Measurements from ENCODE around the gene JAZF1. TPM values are rescaled to one million over a fixed set of nuclear protein-coding genes. Genes with fewer than 3 reads are reported as not detected.

JAZF1 gene
- total and polyA plus RNA-seq, 2 of the 8 experiments (the other 6 are each of a cell fraction or from before 2014, with no cell fraction given), result 2.6 to 21.8 TPM

GRCh38 chr7:27955011-27955410, 225.6 kb downstream of the JAZF1 start:
- WGBS, 2 experiments (ENCODE audit: extremely low coverage in 1 of 2, insufficient coverage in 1 of 2, insufficient read length in 1 of 2, insufficient replicate concordance in 2 of 2, low coverage in 1 of 2, low lambda C conversion rate in 2 of 2, missing lambda C conversion rate in 1 of 2), result 93% methylated on average over 3 of the region's 3 CpGs; no CpG with 5 or more reads in 1 of the 2 experiments
- no peak for TF ChIP-seq POU5F1 (IDR thresholded peaks at IDR 0.05; ENCODE audit: low read depth, low read length)
- TF ChIP-seq FOSL1 (IDR thresholded peaks at IDR 0.05; ENCODE audit: insufficient read depth, low read depth, low read length), result no peak
- TF ChIP-seq SRF (IDR thresholded peaks at IDR 0.05; ENCODE audit: low read depth, low read length), result no peak

More at GRCh38 chr7:27955011-27955410, 225.6 kb downstream of the JAZF1 start:
- no peak overlapping the region for H2AK5ac ChIP-seq (ENCODE audit: low read depth, low read length)
- FAIRE-seq (no peak), DNase-seq (ENCODE audit: low read depth in 1 of 2, low spot score in 2 of 2) (no peak)
- H3K18ac ChIP-seq (ENCODE audit: extremely low read depth, low read length), result no peak overlapping the region
- H2BK15ac ChIP-seq (ENCODE audit: low read length), result no peak overlapping the region
- H3K14ac ChIP-seq (ENCODE audit: insufficient read length), result no peak overlapping the region
- no peak overlapping the region for H2AFZ ChIP-seq (ENCODE audit: low read length)
- H3K23me2 ChIP-seq (ENCODE audit: low read depth, low read length), result no peaks in the 10 kb centered on the region
- no peak overlapping the region for H2BK5ac ChIP-seq (ENCODE audit: low read depth, low read length)
- CTCF ChIA-PET (ENCODE audit: partially characterized antibody), result interaction anchor here (1.0 kb wide), 2 partner anchors 65 to 745 kb away, joined by 3 read pairs; no protein-coding TSS in a partner anchor
- POLR2A ChIA-PET (ENCODE audit: partially characterized antibody), result no interaction called here
- no peaks in the 10 kb centered on the region for H3K4me1 ChIP-seq (replicated peaks in 1 of 4; ENCODE audit: control insufficient read depth in 3 of 4, insufficient read depth in 4 of 4, low read length in 3 of 4)
- no peak overlapping the region for H4K91ac ChIP-seq (replicated peaks; ENCODE audit: insufficient read length, low read length)
- H3K9me3 ChIP-seq (ENCODE audit: insufficient read depth in 2 of 2, low read depth in 1 of 2, low read length in 1 of 2), result no peaks in the 10 kb centered on the region
- H3K56ac ChIP-seq (replicated peaks; ENCODE audit: insufficient read length, low read depth, low read length), result no peak overlapping the region
- H3K27ac ChIP-seq (ENCODE audit: low read depth, low read length), result no peak overlapping the region
- H3K79me2 ChIP-seq (ENCODE audit: control insufficient read depth in 1 of 2, insufficient read depth in 2 of 2, low read length in 2 of 2), result no peaks in the 10 kb centered on the region
- H2BK120ac ChIP-seq (replicated peaks; ENCODE audit: low read depth, low read length), result no peak overlapping the region
- no peaks in the 10 kb centered on the region for H3K27me3 ChIP-seq (replicated peaks in 1 of 4; ENCODE audit: control insufficient read depth in 3 of 4, extremely low read depth in 1 of 4, insufficient read depth in 3 of 4, low read length in 3 of 4)
- no peak overlapping the region for H3K4ac ChIP-seq (replicated peaks; ENCODE audit: insufficient read length, low read depth, low read length)
- no peaks in the 10 kb centered on the region for H3K36me3 ChIP-seq (ENCODE audit: control insufficient read depth in 2 of 4, insufficient read depth in 4 of 4, low read length in 3 of 4)
- no peak overlapping the region for H3K4me3 ChIP-seq (ENCODE audit: extremely low read depth in 1 of 4, insufficient read depth in 2 of 4, low read depth in 3 of 4, low read length in 4 of 4)
- H3K4me2 ChIP-seq (ENCODE audit: insufficient read depth in 1 of 2, low read depth in 2 of 2, low read length in 2 of 2), result no peak overlapping the region
- H4K5ac ChIP-seq (ENCODE audit: insufficient read length, low read depth, low read length), result no peak overlapping the region
- no peak overlapping the region for H4K8ac ChIP-seq (ENCODE audit: extremely low read depth, insufficient read depth, low read length)
- H3K23ac ChIP-seq (ENCODE audit: insufficient read length), result no peak overlapping the region
- no peak overlapping the region for H2BK12ac ChIP-seq (ENCODE audit: low read depth, low read length)
- H3K79me1 ChIP-seq (ENCODE audit: low read depth, low read length), result peaks cover 2% of the 10 kb centered on the region; the same call in 1 of the 2 replicates
- no peak overlapping the region for H2BK20ac ChIP-seq (ENCODE audit: low read length)
- no peak overlapping the region for H3K9ac ChIP-seq (replicated peaks in 1 of 4; ENCODE audit: extremely low read depth in 1 of 4, low read depth in 3 of 4, low read length in 3 of 4)
- no peaks in the 10 kb centered on the region for H4K20me1 ChIP-seq (replicated peaks in 1 of 2; ENCODE audit: control insufficient read depth in 1 of 2, insufficient read depth in 2 of 2, low read length in 2 of 2)

Data from H1 (cell line).